Measurements from ENCODE around the gene OR4D2. TPM values are rescaled to one million over a fixed set of nuclear protein-coding genes. Genes with fewer than 3 reads are reported as not detected.
A peak's percentile ranks its signal among the peaks of the same experiment; 100 is the strongest.

The OR4D2 gene
- polyA plus RNA-seq, 4 donors, result not detected

DNA sequence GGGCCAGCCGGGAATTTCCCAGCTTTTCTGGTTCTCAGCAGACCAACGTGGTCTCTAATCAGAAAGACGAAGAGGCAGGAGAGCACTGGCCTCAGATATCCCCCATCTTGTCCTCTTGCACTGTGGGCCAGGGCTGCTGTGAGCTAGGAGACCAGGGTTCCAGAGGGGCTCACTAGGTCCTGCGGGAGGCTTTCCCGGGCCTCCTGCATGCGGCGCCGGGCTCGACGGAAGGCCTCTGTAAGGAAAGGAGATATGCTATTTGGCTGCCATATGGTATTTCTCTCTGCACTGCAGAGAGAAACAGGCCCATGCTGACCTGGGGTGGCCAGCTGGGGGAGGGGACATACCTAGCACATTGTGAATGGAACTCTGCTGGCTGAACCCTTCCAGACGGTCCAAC is 39.2 kb downstream of the OR4D2 start:
- DNase-seq (ENCODE audit: low read depth in 4 of 4, low spot score in 2 of 4), result no peak

GRCh38 chr17:58207451-58207850 is 40.7 kb downstream of the OR4D2 start:
- DNase-seq (ENCODE audit: low read depth in 4 of 4, low spot score in 2 of 4), result no peak

DNA sequence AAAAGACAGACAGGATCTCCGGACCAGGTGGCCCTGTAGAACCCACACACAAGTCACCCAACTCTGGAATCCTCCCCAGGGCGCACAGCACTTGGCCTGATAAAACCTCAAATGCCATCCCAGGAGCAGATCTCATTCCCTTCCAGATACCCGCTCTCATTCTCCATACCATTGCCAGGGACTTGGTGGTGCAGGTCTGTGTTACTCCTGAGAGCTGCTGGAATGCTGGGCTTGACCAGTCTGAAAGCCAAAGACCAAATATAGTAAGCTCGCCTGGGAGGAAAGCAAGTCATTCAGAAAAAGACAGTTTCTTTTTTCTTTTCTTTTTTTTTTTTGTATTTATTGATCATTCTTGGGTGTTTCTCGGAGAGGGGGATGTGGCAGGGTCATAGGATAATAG is 41.6 kb downstream of the OR4D2 start:
- no peak for DNase-seq (ENCODE audit: low read depth in 4 of 4, low spot score in 2 of 4)

GRCh38 chr17:58210922-58211321 is 44.1 kb downstream of the OR4D2 start:
- no peak for DNase-seq (ENCODE audit: low read depth in 4 of 4, low spot score in 2 of 4)

- no peak for DNase-seq (ENCODE audit: low read depth in 4 of 4, low spot score in 2 of 4)
Observed at GRCh38 chr17:58215685-58216084, 48.9 kb downstream of the OR4D2 start.

GRCh38 chr17:58217766-58218165 is 51.0 kb downstream of the OR4D2 start:
- DNase-seq (ENCODE audit: low read depth in 4 of 4, low spot score in 2 of 4), result no peak

GRCh38 chr17:58219007-58219788 is 52.4 kb downstream of the OR4D2 start, which contains the start of gene MKS1:
TSS of gene MKS1 (minus strand) at chr17:58219255. CDS start at chr17:58219230, 25 bp downstream.
- DNase-seq (ENCODE audit: low read depth in 4 of 4, low spot score in 2 of 4), result peak; percentile 75 to 90 (median 84)

DNA sequence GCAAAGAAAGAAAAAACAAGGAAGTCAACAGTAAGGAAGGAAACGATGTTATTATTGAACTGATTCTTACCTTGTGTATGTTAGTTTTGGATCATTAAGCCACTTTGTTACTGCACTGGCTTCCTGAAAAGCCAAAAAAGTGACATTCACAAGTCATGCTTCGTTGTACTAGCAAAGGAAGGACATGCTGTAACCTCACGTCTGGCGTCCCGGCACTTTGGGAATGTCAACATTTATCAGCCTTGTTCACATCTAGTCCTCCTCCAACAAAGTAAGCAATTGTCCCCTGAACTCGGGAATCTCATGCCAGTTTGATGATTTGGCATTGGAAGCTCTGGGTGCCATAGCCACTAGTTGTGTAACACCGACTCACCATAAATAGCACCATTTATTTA is 53.0 kb downstream of the OR4D2 start:
- DNase-seq (ENCODE audit: low read depth in 4 of 4, low spot score in 2 of 4), result peak in 2 of 4 donors; percentile 2 to 6

Other genes starting within 250 kb of the OR4D2 start
- 10 to 100 TPM; 42.9 to 58.7 (median 52.2) TPM for gene CUEDC1, start 211.6 kb upstream of the OR4D2 start, polyA plus RNA-seq (ENCODE audit: insufficient read length in 4 of 4)
- gene VEZF1, start 178.7 kb upstream of the OR4D2 start, polyA plus RNA-seq (ENCODE audit: insufficient read length in 4 of 4), result 100 to 1,000 TPM; 104 to 112 (median 107) TPM
- gene SRSF1, start 159.7 kb upstream of the OR4D2 start, polyA plus RNA-seq (ENCODE audit: insufficient read length in 4 of 4), result 100 to 1,000 TPM; 318 to 393 (median 366) TPM
- gene DYNLL2, start 83.6 kb upstream of the OR4D2 start, polyA plus RNA-seq (ENCODE audit: insufficient read length in 4 of 4), result 10 to 100 TPM; 75.0 to 83.2 (median 79.1) TPM
- under 1 TPM in 2 of 4 donors, not detected in 2; 0.07 to 0.08 TPM for gene OR4D1, start 18.6 kb upstream of the OR4D2 start, polyA plus RNA-seq (ENCODE audit: insufficient read length in 4 of 4)
- gene EPX, start 25.7 kb downstream of the OR4D2 start, polyA plus RNA-seq (ENCODE audit: insufficient read length in 4 of 4), result 1 to 10 TPM in 2 of 4 donors, under 1 TPM in 2; 0.46 to 1.7 (median 0.92) TPM
- 10 to 100 TPM; 34.8 to 56.9 (median 46.3) TPM for gene MKS1, start 52.3 kb downstream of the OR4D2 start, polyA plus RNA-seq (ENCODE audit: insufficient read length in 4 of 4)
- under 1 TPM in 3 of 4 donors, not detected in 1; 0.16 to 0.25 (median 0.19) TPM for gene LPO, start 71.6 kb downstream of the OR4D2 start, polyA plus RNA-seq (ENCODE audit: insufficient read length in 4 of 4)
- gene MPO, start 114.0 kb downstream of the OR4D2 start, polyA plus RNA-seq (ENCODE audit: insufficient read length in 4 of 4), result 10 to 100 TPM in 1 of 4 donors, 1 to 10 TPM in 3; 2.8 to 10.8 (median 4.0) TPM
- 10 to 100 TPM; 33.2 to 77.6 (median 60.3) TPM for gene TSPOAP1, start 161.8 kb downstream of the OR4D2 start, polyA plus RNA-seq (ENCODE audit: insufficient read length in 4 of 4)
- gene SUPT4H1, start 185.2 kb downstream of the OR4D2 start, polyA plus RNA-seq (ENCODE audit: insufficient read length in 4 of 4), result 100 to 1,000 TPM; 125 to 146 (median 135) TPM

Data from left renal cortex interstitium (tissue), 4 donors.